Retina (tissue), 1 donor: ENCODE results near the gene TNS1.

Source experiments
- DNase-seq: peaks from one replicate; pipeline ENCODE4 v3.0.0-alpha.2; 2016

The TNS1 gene

DNA sequence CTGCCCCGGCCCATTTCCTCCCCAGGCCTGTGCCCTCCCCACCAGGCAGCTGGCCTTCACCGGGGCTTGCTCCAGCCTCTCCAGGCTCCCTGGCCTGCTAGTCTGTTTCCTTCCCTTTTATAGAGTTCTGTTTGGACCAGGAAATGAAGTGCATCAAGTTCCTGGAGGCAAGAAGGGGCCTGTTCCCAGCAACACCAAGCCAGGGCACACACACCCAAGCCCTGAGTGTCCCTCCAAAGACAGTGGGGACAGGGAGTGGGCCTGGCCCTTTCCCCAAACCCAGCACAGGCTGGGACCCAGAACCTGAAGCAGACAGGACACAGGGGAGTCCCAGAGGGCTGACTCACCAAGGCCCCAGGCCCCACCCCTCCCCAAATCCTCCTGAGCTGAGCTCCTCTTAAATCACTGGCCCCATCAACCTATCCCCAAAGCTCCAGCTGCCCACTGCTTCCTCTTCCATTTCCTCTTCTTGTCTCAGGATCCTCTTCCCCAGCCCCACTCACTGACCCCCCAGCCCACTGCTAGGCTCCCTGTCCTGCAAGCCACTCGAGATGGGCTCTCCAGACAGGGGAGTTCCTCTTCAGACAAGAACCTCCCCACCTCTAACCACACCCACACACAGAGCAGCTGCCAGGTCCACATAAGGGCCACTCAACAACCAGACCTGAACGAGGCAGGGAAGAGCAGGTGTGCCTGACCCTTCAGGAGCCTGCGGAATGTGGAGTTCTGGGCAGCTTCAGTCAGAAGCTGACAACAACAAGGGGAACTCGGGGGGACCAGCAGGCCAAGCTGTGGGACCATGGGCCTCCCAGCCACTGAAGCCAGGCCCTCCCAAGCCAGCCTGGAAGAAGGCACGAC, 74.2 kb downstream of the TNS1 start:
- no peak for DNase-seq

GRCh38 chr2:217927601-217928323, 75.0 kb downstream of the TNS1 start:
- no peak for DNase-seq

DNA sequence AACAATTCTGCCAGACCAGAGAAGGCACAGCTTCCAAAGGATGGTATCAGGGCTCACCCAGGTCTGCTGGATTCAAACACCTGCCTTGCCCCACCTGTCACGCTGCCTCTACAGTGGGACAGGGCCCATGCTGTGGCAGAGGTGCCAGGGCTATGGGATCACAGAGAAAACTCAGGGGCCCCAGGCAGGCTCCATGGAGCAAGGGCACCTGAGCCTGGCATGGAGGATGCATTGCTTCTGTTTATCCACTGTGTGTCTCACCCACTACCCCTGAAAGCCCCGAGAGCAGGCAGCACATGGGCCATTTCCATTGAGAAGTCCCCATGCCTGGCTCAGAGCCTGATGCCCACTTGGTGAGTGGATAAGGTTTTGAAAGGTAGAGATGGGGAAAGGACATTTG, 76.0 kb downstream of the TNS1 start:
- no peak for DNase-seq

DNA sequence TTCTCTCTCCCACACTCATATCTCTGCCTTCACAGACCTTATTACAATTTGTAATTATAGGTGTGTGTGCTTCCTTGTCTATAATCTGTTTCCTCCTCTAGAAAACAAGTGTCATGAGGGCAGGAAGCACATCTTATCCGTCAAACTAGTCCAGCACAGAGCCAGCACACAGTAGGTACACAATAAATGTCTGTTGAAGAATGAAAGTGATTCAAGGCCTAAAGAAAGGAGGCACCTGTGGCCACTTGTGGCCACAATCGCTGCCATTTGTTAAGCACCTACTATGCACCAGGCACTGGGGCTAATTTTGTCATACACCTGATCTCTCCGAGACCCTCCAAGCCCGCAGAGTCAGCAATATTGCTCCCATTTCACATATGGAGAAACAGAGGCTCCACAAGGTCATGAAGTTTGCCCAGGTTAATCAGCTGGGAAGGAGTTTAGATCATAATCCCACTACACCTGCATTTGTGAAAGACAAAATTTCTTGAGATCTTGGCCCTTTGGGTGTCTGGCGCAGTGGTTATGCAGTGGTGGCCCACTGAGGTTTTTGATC, 78.4 kb downstream of the TNS1 start:
- DNase-seq, result no peak

DNA sequence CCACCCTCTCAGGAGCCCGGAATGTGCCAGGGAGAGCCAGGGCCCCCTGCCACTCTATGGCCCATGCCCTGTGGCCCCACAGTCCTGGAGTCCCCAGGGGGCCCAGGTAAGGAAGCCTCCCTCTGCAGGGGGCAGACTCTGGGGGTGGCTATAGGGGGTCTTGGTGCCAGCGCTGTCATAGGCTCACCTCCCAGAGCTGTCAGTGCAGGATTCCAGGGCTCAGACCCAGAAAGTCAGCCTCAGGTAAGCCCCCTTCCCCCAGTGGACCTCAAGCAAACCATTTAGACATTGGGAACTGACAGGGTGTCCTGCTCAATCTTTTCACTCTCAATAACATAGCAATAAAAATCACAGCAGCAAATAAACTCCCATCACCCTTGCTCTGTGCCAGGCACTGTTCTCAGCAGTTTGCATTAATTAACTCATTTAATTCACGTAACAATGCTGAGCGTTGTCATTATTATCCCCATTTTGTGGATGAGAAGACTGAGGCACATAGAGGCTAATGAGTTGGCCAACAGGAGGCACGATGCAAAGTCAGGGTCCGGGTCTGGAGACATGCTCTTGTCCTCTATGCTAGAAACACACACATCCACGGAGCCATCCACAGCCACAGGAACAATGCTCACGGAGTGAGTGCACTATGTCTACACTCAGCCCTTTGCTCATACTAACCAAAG, 79.6 kb downstream of the TNS1 start:
- no peak for DNase-seq

- DNase-seq, result no peak
These were observed 80.4 kb downstream of the TNS1 start for GRCh38 chr2:217922101-217923006.

GRCh38 chr2:217920879-217921603, 81.8 kb downstream of the TNS1 start:
- DNase-seq, result no peak

DNA sequence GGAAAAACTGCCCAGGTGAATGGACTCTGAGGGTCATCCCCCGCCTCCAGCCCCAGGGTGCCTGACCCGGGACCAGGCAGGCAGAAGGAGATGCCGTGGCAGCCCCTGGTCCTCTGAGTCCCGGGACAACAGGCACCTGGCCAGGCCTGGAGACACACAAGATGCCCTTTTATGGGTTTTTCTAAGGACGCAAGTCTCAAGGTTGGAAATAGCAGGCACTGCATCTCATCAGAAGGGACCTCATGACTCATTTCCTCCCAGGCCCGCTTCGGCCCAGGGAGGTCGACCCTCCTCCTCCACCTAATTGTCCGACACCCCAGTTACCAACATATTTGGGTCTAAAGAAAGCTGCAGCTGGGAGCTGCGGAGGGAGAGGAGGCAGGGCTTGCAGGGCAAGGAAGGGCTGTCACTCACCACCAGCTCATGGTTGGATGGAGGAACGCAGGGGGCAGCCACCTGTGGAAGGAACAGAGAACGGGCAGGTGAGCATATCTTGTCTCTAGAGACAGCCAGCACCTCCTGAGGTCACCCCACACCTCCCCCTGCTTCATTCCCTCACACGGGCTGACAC, 82.9 kb downstream of the TNS1 start:
- DNase-seq, result no peak

DNA sequence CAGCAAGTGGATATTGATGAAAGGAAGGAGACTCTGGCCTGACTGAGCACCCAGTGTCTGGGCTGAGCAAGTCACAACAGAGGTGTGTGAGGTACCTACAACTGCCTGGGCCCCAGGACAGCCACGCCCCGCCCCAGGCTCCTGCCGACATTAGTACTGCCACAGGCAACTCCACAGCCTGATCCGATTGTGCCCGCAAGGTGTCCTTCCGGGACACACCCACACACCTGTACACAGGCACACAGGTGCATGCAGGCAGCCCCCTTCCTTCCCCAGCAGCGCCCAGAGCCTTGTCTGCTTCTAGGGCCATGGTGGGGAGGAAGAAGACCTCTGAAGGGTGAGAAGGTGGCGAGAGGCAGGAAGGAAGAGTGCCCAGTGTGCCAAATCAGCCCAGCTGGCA, 83.6 kb downstream of the TNS1 start:
- no peak for DNase-seq

GRCh38 chr2:217918308-217919024, 84.3 kb downstream of the TNS1 start:
- peak; percentile 60 for DNase-seq

DNA sequence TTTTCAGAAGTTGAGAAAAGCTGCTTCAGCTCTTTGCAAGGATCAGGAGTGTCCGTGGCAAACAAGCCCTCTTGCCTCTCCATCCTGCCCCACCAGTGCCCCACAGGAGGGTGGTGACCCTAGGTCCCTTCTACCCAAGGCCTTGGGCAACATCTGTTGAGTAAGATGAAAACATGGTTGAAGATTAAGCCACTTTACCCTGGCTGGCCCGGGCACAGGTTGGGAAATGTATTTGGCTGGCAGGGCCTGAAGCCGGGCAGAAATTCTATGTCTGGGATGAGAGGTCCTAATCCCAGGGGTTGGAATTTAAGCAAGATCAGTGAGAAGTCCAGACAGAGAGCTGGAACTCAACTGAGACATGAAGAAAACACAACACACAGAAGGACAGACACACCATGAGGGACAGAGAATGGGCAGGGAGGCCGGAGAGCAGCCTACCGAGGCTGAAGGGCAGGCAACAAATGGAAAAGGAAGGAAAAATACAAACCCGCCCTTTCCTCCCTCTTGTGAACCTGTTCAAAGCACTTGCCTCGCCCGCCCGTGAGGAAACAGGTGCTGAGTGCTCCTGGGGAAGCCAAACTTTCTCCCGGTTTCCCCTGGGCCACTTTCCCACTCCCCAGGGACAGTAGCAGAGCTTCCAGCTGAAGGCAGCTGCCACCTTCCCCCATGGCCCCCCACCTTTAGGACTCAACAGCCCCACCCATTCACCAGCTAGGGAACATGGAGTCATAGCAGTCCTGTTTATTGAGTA, 86.1 kb downstream of the TNS1 start:
- DNase-seq, result no peak

DNA sequence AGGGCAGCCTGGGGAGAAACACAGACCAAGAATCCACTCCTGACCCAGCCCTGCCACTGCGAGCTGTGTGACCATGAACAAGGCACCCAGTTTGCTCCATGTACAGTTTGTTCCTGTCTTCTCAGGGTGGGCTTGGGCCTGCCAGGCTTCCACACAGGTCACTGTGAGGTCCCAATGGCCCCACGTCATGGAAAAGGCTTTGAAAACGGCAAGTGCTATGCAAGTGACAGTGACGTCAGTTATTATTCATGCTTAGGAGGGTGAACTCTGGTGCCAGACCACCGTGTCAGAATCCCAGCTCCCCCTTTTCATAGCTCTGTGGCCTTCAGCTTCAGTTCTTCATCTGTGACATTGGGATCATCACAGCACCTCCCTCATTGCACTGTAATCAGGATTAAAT, 87.1 kb downstream of the TNS1 start:
- DNase-seq, result no peak

DNA sequence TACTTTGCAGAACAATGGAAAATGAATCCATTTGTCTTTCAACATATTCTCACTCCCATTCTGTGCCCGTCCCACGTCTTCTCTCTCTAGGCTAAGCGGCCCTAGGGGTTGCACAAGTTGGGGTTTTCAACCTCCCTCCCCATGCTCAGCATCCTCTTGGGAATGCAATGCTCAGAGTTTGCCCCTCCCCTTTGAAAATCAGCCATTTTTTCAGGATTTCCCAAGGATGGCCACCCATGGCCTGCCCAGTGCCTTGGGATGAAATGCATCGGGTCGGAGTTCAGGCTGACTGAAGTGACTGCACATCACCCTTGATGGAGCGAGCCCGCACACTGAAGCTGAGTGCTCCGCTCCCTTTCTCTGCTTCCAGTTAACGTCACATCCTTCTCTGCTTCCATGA, 87.9 kb downstream of the TNS1 start:
- no peak for DNase-seq

- no peak for DNase-seq
These were observed 88.7 kb downstream of the TNS1 start for GRCh38 chr2:217914078-217914477.

- no peak for DNase-seq
These were observed 89.4 kb downstream of the TNS1 start for GRCh38 chr2:217913436-217913835.

DNA sequence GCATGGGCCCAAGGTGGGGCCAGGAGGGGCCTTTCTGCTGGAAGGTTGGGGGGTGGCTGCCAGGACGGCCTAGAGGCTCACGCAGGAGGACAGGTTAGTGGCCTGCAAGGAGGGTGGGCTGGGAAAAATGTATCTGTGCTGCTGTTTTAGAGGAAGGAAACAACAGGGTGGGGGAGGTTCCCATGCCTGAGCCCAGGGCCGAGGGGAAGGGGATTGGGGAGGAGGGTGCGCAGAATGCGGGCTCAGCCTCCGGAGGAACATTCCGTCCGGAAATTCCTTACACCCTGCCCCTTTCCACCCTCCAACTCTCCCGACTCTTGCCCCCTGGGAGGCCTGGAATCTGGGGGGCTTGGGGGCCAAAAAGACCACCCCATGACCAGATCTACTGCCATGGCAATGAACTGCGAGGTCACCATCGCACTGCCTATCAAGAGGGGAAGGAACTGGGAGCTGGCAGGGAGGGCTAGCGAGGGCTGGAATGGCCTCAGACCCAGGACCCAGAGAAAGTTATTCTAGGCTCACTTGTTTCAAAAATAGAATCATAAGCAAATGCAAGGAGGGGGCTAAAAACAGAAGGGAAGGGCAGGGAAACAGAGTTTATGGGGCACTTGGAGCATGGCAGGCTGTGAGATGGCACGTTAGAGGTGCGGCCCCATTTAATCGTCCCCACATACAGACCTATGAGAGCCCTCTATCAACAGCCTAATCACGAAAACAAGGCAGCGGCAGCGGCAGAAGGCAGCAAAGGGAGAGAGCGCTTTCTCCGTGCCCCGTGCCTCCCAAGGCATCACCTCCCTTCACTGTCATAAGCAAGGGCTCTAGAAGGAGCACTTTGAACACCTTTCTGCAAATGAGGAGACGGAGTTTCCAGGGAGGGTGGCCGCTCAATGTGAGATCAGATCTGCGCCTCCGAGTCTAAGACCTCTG, 90.4 kb downstream of the TNS1 start:
- no peak for DNase-seq

GRCh38 chr2:217911283-217912097, 91.3 kb downstream of the TNS1 start:
- no peak for DNase-seq

- no peak for DNase-seq
These were observed 92.0 kb downstream of the TNS1 start for GRCh38 chr2:217910875-217911212.
